Prostate gland (tissue), 2 donors: Measurements from ENCODE around the gene MCM10. TPM values are rescaled to one million over a fixed set of nuclear protein-coding genes. Genes with fewer than 3 reads are reported as not detected.

Experiments used
- DNase-seq: peaks from one replicate; pipeline ENCODE4 v3.0.0-alpha.2; 2019; ENCODE audit warnings: low spot score
- H3K27ac ChIP-seq, 2 donors: fragments of 200-600 bp; sonication (generic); 2 replicates each; pipeline ENCODE4 v1.5.1; 2017 to 2019
- H3K27me3 ChIP-seq: fragments of 200-600 bp; sonication (generic); replicated peaks from 2 replicates; pipeline ENCODE4 v1.5.1; 2019; ENCODE audit not compliant: insufficient read depth
- H3K36me3 ChIP-seq, 2 donors: fragments of 200-600 bp; sonication (generic); 1 replicate in 1 of 2; 2 replicates in 1 of 2; pipeline versions ENCODE4 v1.5.1 to v1.8.1; 2017 to 2019
- H3K4me1 ChIP-seq: fragments of 200-600 bp; sonication (generic); replicated peaks from 2 replicates; pipeline ENCODE4 v1.5.1; 2019
- H3K4me3 ChIP-seq, 2 donors: fragments of 200-600 bp; sonication (generic); 2 replicates each; pipeline ENCODE4 v1.5.1; 2017 to 2019
- H3K9me3 ChIP-seq: fragments of 200-600 bp; sonication (generic); 2 replicates; pipeline ENCODE4 v1.5.1; 2017
- CTCF ChIP-seq, 4 experiments: fragments of 200-600 bp in 2 of 4; fragments of 450-650 bp in 2 of 4; sonication (generic) in 2 of 4; IDR thresholded peaks; 1 replicate in 3 of 4; 2 replicates in 1 of 4; pipeline ENCODE4 v1.5.1; 2016 to 2019; ENCODE audit warnings: antibody characterized with exemption in 4 of 4, mild to moderate bottlenecking in 2 of 4, moderate library complexity in 2 of 4
- POLR2A ChIP-seq: fragments of 450-650 bp; IDR thresholded peaks from one replicate; pipeline ENCODE4 v1.6.1; 2016; ENCODE audit warnings: antibody characterized with exemption, mild to moderate bottlenecking
- POLR2AphosphoS5 ChIP-seq: sonication (generic); formaldehyde crosslinking; IDR thresholded peaks from one replicate; pipeline ENCODE4 v1.6.1; 2017; ENCODE audit warnings: antibody characterized with exemption
- WGBS: methylation state at CpG from one replicate; pipeline ENCODE4 v1.1.5; 2018; 5-methylcytosine and 5-hydroxymethylcytosine counted together
- intact Hi-C: fragments of 100-400 bp; cut with DNase I; formaldehyde crosslinking; loops from one replicate; pipeline ENCODE4 v1.14.2; 2022
- total RNA-seq, 2 donors: library from RNA; depleted of rRNA; stranded (reverse); fragments of >200 nt; gene quantifications; one replicate each; pipeline ENCODE4 v1.1.0, GENCODE V29; 2016

Gene MCM10
- total RNA-seq = 1 to 10 TPM in 1 of 2 donors, under 1 TPM in 1; 0.55 to 1.6 TPM

- H3K36me3 ChIP-seq = no peaks in the 10 kb centered on the region
- H3K27ac ChIP-seq = no peak within 1 kb of the TSS
- H3K9me3 ChIP-seq = no peaks in the 10 kb centered on the region
- under 1% methylated on average over 44 of the region's 56 CpGs for WGBS
- DNase-seq = peak; percentile 98
- H3K4me3 ChIP-seq = peak within 1 kb of the TSS; percentile 25 to 36
- no peaks in the 10 kb centered on the region for H3K4me1 ChIP-seq
- TF ChIP-seq CTCF (IDR thresholded peaks at IDR 0.05) = peak; percentile 66 to 96 (median 96)
- TF ChIP-seq POLR2AphosphoS5 = peak; percentile 98
- no peak for TF ChIP-seq POLR2A
- H3K27me3 ChIP-seq = no peaks in the 10 kb centered on the region
- intact Hi-C loops = loop anchor here (2.0 kb wide), 1 partner anchor 142 kb away; no protein-coding TSS in a partner anchor
Observed at GRCh38 chr10:13160934-13161856, at the start of gene MCM10. Gene MCM10 (plus strand): TSS chr10:13161558. CDS start chr10:13164203, 2,645 bp downstream.

DNA sequence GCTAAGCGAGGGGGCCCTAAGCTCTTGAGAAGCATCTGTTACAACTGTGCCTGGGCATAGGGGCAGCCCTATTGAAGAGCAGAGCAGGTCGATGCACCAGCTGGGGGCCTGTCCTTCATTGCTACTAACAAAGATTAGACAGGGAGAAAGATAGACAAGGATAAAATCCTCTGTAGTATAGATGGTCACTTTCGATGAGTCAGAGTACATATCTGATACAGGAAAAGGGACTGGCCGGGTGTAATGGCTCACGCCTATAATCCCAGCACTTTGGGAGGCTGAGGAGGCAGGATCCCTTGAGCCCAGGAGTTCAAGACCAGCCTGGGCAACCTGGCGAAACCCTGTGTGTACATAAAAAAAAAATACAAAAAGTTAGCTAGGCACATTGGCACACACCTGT, 47.8 kb upstream of the MCM10 start:
- TF ChIP-seq CTCF (IDR thresholded peaks at IDR 0.05) (no peak), POLR2AphosphoS5 (no peak), POLR2A (no peak)
- H3K27ac ChIP-seq = no peak overlapping the region
- no peak for DNase-seq
- WGBS = 87% methylated on average over 6 of the region's 6 CpGs
- no peaks in the 10 kb centered on the region for H3K9me3 ChIP-seq
- H3K4me1 ChIP-seq = no peaks in the 10 kb centered on the region
- no peaks in the 10 kb centered on the region for H3K36me3 ChIP-seq
- no peaks in the 10 kb centered on the region for H3K27me3 ChIP-seq
- no peak overlapping the region for H3K4me3 ChIP-seq
- intact Hi-C loops = no loop called here

- no peak for DNase-seq
- Histone ChIP-seq H3K4me3 (no peak overlapping the region), H3K27me3 (no peaks in the 10 kb centered on the region), H3K27ac (peak overlapping the region in 1 of 2 donors; percentile 1), H3K4me1 (no peaks in the 10 kb centered on the region), H3K9me3 (no peaks in the 10 kb centered on the region), H3K36me3 (no peaks in the 10 kb centered on the region)
- intact Hi-C loops = no loop called here
- WGBS = 72% methylated on average over 12 of the region's 12 CpGs
- TF ChIP-seq POLR2A (no peak), POLR2AphosphoS5 (no peak), CTCF (IDR thresholded peaks at IDR 0.05) (no peak)
Observed at GRCh38 chr10:13115832-13116803, 45.2 kb upstream of the MCM10 start.

GRCh38 chr10:13117841-13118783, 43.2 kb upstream of the MCM10 start:
- no peaks in the 10 kb centered on the region for H3K27me3 ChIP-seq
- intact Hi-C loops = no loop called here
- 83% methylated on average over 14 of the region's 14 CpGs for WGBS
- no peak for DNase-seq
- H3K4me1 ChIP-seq = no peaks in the 10 kb centered on the region
- no peaks in the 10 kb centered on the region for H3K36me3 ChIP-seq
- H3K9me3 ChIP-seq = no peaks in the 10 kb centered on the region
- no peak for TF ChIP-seq POLR2A
- no peak for TF ChIP-seq POLR2AphosphoS5
- no peak for TF ChIP-seq CTCF (IDR thresholded peaks at IDR 0.05)
- H3K4me3 ChIP-seq = no peak overlapping the region
- H3K27ac ChIP-seq = no peak overlapping the region
